ENCODE results near the gene TMPRSS11A. TPM values are rescaled to one million over a fixed set of nuclear protein-coding genes. Genes with fewer than 3 reads are reported as not detected.

TMPRSS11A gene
- total RNA-seq, 1 experiment from 2014 or later = not detected

DNA sequence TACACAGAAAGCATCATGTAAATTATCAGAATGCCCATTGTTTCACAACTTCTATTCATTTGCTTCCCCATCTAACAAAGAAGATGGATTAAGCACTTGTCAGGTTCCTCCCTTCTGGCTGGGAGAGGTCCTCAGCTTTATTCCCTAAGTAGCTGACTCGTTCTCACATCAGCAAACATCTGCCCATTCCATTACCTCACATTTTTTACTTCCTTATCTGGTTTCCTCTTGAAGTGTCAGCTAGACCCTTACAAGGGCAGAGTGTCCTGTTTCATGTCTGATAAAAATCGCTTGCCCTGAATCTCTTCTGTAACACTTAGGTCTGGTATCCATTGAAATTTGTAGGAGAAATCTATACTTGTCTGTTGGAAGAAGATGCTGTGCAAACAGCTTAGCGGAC, 34.7 kb downstream of the TMPRSS11A start:
- ChIA-PET CTCF (no interaction called here), POLR2A (no interaction called here)
- H3K4me3 ChIP-seq (ENCODE audit: low read depth in 2 of 2, low read length in 2 of 2) = no peak overlapping the region
- no peaks in the 10 kb centered on the region; the same call in 1 of the 2 replicates for H3K27me3 ChIP-seq (ENCODE audit: control insufficient read depth, insufficient read depth, low read length)
- intact Hi-C loops (cut with micrococcal nuclease; ENCODE audit: unreplicated experiment) (no loop called here), in situ Hi-C loops (cut with HindIII; ENCODE audit: low pct_unique_long_range_greater_than_20kb, low sequenced_read_pairs) (no loop called here)
- no peaks in the 10 kb centered on the region for H3K36me3 ChIP-seq (ENCODE audit: control insufficient read depth, insufficient read depth, low read length)
- no peak for TF ChIP-seq POLR2AphosphoS5 (IDR thresholded peaks at IDR 0.05; ENCODE audit: low read depth, low read length)
- no peak for TF ChIP-seq REST (IDR thresholded peaks at IDR 0.05; ENCODE audit: insufficient read depth in 1 of 2, low read depth in 2 of 2, low read length in 1 of 2)
- no peak for TF ChIP-seq TCF7L2 (IDR thresholded peaks at IDR 0.05; ENCODE audit: low read depth, low read length)
- no peak for TF ChIP-seq CTCF (IDR thresholded peaks at IDR 0.05)
- no peak for TF ChIP-seq SIN3A (IDR thresholded peaks at IDR 0.05; ENCODE audit: borderline replicate concordance, insufficient read depth, low read depth, low read length)
- DNase-seq (ENCODE audit: low read depth, low spot score) (no peak), ATAC-seq (no peak)
- no peaks in the 10 kb centered on the region for H3K4me1 ChIP-seq (ENCODE audit: control insufficient read depth, insufficient read depth, low read length)
- BruUV-seq (replicated peaks) = no TSS peak
- no peaks in the 10 kb centered on the region for H3K9me3 ChIP-seq (ENCODE audit: control insufficient read depth, insufficient read depth, low read depth, low read length)
- no peak overlapping the region for H3K27ac ChIP-seq (ENCODE audit: low read length)

DNA sequence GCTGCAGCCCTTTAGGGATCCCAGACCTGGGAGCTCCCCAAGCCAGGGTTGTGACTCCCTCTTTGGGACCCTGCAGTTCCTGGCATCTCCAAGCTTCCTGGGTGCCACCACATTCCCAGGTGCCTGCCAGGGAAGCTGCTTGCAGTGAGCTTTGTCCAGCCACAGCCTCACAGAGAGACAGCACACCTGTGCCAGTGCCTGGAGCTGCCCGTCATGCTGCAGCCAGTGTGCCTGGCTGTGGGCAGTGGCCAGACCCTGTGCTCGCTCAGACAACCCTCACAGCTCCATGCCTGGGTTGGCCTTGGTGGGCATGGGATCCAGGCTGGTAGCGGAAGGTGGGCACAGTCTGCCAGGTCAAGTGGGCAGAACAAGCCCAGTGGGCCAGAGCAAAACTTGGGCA, 36.0 kb downstream of the TMPRSS11A start:
- no peak for ATAC-seq
- CTCF ChIA-PET = no interaction called here
- DNase-seq (ENCODE audit: low read depth, low spot score) = no peak

DNA sequence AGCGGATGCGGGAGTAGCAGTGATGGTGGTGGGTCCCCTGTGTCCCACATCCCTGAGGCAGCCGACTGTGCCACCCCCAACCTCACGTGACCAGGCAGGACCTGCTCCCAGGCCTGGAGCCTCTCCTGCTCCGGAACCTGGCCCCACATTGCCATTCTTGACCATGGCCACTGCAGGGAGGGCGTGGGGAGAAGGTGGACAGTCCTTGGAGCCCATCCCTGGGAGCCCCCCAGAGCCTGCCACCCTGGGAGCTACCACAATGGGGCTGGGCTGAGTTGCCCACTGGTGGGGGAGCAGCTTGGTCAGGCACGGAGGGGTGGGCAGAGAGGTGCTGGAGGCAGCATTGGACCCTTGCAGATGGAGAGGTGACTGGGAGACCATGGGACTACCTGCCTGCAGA, 36.8 kb downstream of the TMPRSS11A start:
- Histone ChIP-seq H3K4me3 (ENCODE audit: low read depth in 2 of 2, low read length in 2 of 2) (no peak overlapping the region), H3K9me3 (ENCODE audit: control insufficient read depth, insufficient read depth, low read depth, low read length) (no peaks in the 10 kb centered on the region), H3K36me3 (ENCODE audit: control insufficient read depth, insufficient read depth, low read length) (no peaks in the 10 kb centered on the region), H3K27ac (ENCODE audit: low read length) (no peak overlapping the region), H3K4me1 (ENCODE audit: control insufficient read depth, insufficient read depth, low read length) (no peaks in the 10 kb centered on the region), H3K27me3 (ENCODE audit: control insufficient read depth, insufficient read depth, low read length) (no peaks in the 10 kb centered on the region; the same call in 1 of the 2 replicates)
- DNase-seq (ENCODE audit: low read depth, low spot score) (no peak), ATAC-seq (no peak)
- in situ Hi-C loops (cut with HindIII; ENCODE audit: low pct_unique_long_range_greater_than_20kb, low sequenced_read_pairs) = no loop called here
- TF ChIP-seq CTCF (IDR thresholded peaks at IDR 0.05) (no peak), POLR2AphosphoS5 (IDR thresholded peaks at IDR 0.05; ENCODE audit: low read depth, low read length) (no peak), SIN3A (IDR thresholded peaks at IDR 0.05; ENCODE audit: borderline replicate concordance, insufficient read depth, low read depth, low read length) (no peak), TCF7L2 (IDR thresholded peaks at IDR 0.05; ENCODE audit: low read depth, low read length) (no peak), REST (IDR thresholded peaks at IDR 0.05; ENCODE audit: insufficient read depth in 1 of 2, low read depth in 2 of 2, low read length in 1 of 2) (no peak)
- CTCF ChIA-PET = no interaction called here
- BruUV-seq (replicated peaks) = no TSS peak
- intact Hi-C loops (cut with micrococcal nuclease; ENCODE audit: unreplicated experiment) = no loop called here
- POLR2A ChIA-PET = no interaction called here

More for the DNA sequence above, 36.0 kb downstream of the TMPRSS11A start:
- in situ Hi-C loops (cut with HindIII; ENCODE audit: low pct_unique_long_range_greater_than_20kb, low sequenced_read_pairs) = no loop called here
- no peak overlapping the region for H3K27ac ChIP-seq (ENCODE audit: low read length)
- no peaks in the 10 kb centered on the region for H3K36me3 ChIP-seq (ENCODE audit: control insufficient read depth, insufficient read depth, low read length)
- POLR2A ChIA-PET = no interaction called here
- intact Hi-C loops (cut with micrococcal nuclease; ENCODE audit: unreplicated experiment) = no loop called here
- no peaks in the 10 kb centered on the region; the same call in 1 of the 2 replicates for H3K27me3 ChIP-seq (ENCODE audit: control insufficient read depth, insufficient read depth, low read length)
- no peak overlapping the region for H3K4me3 ChIP-seq (ENCODE audit: low read depth in 2 of 2, low read length in 2 of 2)
- H3K4me1 ChIP-seq (ENCODE audit: control insufficient read depth, insufficient read depth, low read length) = no peaks in the 10 kb centered on the region
- no peaks in the 10 kb centered on the region for H3K9me3 ChIP-seq (ENCODE audit: control insufficient read depth, insufficient read depth, low read depth, low read length)
- TF ChIP-seq TCF7L2 (IDR thresholded peaks at IDR 0.05; ENCODE audit: low read depth, low read length) = no peak
- BruUV-seq (replicated peaks) = no TSS peak
